GM19035 (cell line): Measurements from ENCODE around the gene PPIH.
A peak's percentile ranks its signal among the peaks of the same experiment; 100 is the strongest.
"Not testable (repeated sequence)": the region's sequence is repeated elsewhere in the genome, so short reads cannot be mapped to it uniquely, and the experiment has no call there.

ENCODE experiments used
- ATAC-seq: cut with Tn5 transposase; IDR thresholded peaks from one replicate; pipeline ENCODE4 v1.9.1; 2021; ENCODE audit not compliant: unreplicated experiment

The PPIH gene

DNA sequence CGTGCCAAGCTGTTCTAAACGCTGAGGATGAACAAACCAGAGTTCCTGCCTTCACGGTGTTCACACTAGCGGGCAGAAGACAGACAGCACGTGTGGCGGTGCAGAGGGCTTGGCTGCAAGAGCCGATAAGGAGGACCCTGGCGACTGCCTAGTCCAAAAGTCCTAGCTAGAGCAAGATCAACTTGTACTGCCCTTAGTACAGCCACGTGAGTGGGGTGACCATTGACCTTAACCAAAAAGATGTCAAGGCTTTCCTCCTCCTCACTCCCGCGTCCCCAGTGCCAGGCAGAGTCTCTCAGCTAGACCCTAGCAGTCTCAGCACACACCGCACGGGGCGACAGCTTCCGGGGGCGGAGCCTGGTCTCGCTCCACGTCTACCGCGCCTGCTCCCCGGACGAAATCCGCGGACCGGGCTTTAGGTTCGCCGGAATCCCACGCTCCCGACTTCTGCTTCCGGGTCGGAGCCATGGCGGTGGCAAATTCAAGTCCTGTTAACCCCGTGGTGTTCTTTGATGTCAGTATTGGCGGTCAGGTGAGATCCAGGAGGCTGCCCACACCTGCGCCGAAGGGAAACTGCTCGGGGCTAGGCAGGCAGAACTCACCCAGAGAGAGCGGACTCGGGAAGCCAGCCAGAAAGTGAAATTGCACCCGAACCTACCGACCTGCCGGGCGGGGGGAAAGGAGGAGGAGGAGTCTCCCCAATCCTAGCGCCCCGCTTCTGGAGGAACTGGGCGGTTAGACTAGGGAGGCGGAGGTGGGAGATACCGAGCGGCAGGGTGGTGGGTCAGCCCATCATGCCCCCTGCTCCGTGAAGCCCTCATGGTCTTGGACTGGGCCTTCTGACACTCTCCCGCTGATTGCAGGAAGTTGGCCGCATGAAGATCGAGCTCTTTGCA lies at the start of gene PPIH:
Gene PPIH (plus strand): TSS at position 443 of the 896 bp plus-strand sequence. CDS start 24 bp downstream, at position 467.
- peak; percentile 98 for ATAC-seq

DNA sequence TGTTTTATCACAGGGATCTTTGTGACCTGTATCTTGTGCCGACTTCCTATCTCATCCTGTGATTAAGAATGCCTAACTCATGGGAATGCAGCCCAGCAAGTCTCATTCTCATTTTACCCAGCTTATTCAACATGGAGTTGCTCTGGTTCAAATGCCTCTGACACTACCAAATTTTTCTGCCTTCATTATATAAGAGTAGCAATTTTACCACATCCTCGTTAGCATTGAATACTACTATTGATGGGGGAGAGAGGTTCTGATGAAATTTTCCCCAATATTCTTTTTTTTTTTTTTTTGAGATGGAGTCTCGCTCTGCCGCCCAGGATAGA lies 44.5 kb upstream of the PPIH start:
- no peak for ATAC-seq

DNA sequence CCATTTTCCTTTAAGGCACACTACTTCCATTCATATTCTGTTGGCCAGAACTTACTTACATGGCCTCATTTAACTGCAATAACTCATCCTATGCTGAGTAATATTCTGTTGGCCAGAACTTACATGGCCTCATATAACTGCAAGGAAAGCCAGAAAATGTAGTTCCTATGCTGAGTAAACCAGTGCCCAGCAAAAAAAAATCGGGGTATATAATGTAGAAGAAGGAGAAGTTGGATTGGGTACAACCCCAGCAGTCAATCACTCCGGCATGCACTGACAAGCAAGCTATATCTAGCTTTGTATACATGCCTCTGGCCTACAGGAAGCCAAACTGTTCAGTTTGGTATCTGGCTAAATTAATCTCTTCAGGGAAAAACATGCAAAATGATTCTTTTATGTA lies 39.4 kb upstream of the PPIH start:
- ATAC-seq = no peak

DNA sequence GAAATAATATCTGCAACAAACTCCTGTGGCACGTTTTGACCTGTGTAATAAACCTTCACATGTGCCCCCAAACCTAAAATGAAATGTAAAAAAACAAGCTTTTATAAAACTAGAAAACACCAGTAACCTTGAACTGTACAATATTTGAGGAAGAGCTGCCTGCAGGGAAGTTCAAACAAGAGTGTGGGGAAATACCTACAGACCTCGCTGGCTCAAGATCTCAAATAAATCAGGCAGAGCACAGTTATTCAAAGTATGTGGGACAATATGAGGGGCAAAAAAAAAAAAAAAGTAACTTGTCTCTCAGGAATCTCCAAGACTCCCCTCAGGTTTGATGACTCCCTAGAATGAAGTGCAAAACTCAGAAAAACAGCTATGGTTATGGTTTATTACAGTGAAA lies 37.9 kb upstream of the PPIH start:
- ATAC-seq = no peak

DNA sequence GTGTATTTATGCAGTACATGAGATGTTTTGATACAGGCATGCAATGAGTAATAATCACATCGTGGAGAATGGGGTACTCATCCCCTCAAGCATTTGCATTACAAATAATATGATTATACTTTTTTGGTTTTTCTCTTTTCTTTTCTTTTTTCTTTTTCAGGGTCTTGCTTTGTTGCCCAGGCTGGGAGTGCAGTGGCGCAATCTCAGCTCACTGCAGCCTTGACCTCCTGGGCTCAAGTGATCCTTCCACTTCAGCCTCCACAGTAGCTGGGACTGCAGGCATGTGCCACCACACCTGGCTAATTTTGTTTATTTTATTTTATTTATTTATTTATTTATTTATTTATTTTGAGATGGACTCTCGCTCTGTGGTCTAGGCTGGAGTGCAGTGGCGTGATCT lies 37.0 kb upstream of the PPIH start:
- ATAC-seq = not testable (repeated sequence)

DNA sequence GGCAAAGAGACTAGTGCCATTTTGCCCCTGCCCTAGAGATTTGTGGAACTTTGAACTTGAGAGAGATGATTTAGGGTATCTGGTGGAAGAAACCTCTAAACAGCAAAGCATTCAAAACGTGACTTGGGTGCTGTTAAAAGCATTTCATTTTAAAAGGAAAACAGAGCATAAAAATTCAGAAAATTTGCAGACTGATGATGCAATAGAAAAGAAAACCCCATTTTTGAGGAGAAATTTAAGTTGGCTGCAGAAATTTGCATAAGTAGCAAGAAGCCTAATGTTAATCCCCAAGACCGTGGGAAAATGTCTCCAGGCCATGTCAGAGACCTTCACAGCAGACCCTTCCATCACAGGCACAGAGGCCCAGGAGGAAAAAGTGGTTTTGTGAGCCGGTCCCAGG lies 31.0 kb upstream of the PPIH start:
- not testable (repeated sequence) for ATAC-seq

DNA sequence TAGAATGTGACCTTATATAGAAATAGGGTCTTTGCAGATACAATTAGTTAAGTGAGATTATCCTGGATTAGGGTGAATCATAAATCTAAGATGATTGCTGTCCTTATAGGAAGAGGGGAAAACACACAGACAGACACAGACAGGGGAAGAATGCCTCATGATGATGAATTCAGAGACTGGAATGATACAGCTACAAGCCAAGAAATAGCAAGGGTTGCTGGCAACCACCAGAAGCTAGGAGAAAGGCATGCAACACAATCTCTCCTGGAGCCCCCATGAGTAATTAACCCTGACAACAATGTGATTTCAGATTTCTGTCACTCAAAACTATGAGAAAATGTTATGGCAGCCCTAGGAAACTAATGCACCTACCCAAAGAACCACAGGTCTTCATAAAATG lies 19.1 kb upstream of the PPIH start:
- no peak for ATAC-seq

DNA sequence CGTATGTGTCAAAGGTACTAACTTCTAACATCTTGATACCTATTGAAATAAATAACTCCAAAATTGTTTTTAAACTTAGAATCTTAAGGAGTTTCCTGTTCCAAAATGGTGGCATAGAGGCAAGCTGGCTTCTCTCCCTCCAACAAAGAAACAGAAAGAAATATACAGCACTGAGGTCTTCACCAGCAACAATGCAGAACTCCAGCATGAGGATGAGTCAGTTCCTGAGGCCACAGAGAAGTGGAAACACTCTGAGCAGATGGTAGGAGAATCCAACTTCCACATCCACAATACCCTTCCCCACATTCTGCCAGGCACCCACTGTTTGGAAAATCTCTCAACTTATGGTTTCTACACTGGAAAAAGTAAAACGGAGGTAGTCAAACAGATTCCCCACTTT lies 12.2 kb upstream of the PPIH start:
- no peak for ATAC-seq

DNA sequence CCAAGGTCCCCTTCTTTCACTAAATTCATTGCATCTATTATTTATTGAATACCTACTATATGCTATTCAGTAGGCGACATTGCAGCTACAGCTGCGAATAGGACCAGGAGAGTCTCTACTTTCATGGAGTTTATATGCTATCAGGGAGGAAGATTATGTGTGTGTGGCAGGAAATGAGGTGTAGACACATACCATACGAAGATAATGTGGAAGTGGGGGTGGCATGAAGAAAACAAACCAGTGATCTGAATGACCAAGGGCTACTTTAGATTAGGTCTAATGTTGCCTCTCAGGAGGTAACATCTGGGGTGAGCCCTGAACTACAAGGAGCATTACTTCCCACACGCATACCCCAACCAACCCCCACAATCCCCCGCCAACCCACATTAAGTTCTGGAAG lies 1.0 kb upstream of the PPIH start:
- no peak for ATAC-seq

DNA sequence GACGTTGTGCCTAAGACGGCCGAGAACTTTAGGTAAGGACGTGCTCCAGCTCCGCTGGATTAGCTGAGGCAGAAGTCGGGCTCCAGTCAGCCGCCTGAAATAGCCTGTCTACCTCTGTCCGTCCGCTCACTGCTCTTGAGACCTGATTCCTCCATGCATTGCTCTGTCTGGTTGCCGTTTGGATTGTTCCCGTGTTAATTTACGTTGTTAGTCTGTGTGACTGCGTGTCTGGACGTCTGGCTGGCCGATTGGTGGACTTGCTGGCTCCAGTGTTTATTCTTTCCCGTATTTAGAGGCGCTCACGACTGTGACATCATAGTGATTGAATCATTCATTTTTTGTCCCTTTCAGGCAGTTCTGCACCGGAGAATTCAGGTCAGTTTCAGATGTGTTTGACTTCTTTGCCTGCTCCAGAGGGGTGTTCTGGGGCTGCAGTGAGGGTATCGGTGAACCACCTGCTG lies 684 bp downstream of the PPIH start:
- no peak for ATAC-seq

DNA sequence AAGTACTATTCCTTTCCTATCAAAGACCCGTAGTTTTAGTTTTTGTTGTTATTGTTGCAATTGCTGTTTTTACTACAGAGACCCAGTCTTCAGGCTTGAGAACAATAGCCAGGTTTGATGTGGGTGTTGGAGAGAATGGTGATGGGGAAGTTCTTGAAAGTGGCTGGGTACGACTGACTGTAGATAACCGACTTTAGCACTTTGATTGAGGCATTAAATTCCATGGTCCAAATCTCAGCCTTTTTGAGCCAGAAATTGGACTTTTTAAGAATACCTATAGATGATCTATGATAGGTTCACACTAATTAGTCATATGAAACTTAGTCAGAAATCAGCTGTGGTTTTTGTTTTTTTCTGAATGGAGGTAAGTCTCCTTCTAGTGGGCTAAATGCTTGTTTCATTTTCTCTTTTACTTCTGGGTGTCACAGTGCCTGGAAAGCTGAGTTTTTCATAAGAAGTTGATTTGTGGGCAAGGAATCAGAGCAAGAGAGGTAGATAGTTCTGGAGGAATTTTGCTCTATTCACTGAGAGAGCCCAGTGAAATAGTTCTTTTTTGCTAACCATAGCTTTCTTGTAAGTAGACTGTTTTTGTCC lies 2.8 kb downstream of the PPIH start:
- no peak for ATAC-seq

DNA sequence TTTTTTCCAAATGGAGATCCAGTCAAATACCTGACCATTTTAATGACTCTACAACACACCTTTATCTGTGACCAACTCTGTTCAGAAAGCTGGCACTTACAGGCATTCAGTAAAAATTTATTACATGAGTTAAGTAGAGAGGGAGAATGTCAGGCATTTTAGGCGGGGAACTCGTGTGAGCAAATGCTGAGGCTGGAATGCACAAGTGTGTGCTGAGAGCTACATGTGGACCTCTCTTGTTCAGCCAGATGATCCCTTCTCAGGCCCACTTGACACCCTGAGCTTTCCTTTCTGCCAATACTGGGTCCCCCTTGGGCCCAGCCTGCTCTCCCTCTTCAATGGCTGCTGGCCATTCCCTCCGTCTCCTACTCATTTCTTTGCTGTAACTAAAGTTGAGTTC lies 11.7 kb downstream of the PPIH start:
- ATAC-seq = no peak

DNA sequence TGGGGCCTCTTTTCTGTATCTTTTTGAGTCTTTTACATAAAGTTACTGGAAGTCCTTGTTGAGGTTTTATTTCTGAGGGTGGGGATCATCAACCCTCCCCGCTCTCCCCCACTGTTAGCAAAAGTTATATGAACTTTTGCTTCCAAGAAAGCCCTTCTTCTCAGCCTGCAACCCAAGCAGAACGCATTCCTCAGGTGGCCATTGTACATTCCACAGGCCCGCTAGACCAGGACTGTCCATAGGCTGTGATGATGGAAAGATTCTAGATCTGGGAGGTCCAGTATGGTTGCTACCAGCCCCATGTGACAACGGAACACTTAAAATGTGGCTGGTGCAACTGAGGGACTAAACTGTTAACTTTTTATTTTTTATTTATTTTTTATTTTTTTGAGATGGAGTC lies 12.2 kb downstream of the PPIH start:
- no peak for ATAC-seq

DNA sequence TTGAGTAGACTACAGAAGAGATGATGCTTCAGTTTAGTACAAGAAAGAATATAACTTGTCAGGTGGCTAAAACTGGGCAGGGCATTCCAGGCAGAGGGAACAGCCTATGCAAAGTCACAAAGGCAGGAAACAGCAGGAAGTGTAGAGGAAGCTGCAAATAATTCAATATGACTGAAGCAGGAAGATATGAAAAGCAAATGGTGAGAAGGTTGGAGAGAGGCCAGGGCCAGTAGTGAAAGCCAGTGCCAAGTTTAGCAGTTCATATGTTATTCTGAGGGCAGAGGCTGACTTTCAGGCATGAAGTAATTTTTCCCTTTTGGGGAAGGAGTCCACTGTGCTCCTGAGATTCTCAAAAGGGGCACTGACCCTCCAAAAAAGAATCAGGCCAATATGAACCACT lies 16.0 kb downstream of the PPIH start:
- no peak for ATAC-seq

DNA sequence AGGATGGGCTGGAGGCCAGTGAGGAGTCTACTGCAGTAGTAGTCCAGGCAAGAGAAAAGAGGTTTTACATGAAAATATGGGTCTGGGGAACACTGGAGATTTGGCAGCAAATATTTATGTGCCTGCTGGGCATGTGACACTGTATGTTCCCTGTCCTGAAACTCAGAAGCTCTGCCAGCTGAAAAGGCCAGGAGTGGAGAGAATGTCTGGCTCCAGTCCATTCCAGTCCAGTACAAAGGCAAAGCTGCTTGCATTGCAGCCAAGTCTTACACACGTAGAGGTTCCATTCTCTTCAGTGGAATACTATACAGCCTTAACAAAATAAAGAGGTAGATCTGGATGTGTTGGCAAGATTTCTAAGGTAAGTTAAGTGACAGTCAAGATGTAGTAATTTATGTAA lies 16.5 kb downstream of the PPIH start:
- ATAC-seq = no peak

DNA sequence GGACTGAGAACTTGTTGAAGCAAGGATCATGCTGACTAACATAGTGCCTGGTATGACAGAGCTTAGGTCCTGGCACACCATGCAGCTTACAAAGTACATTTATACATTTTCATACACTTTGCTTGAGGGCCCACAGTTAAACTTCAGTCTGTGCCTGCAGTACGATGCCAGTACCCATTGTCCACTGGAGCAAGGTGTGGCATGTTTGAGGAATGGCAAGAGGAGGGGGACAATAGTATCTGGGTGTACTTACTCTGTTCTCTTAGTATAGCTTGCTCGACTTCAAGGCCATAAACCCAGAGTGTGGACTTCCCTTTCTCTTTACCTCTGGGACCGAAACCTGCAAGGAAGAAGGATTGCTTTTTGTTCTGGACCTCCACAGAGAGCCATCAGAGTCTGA lies 17.2 kb downstream of the PPIH start:
- ATAC-seq = no peak

DNA sequence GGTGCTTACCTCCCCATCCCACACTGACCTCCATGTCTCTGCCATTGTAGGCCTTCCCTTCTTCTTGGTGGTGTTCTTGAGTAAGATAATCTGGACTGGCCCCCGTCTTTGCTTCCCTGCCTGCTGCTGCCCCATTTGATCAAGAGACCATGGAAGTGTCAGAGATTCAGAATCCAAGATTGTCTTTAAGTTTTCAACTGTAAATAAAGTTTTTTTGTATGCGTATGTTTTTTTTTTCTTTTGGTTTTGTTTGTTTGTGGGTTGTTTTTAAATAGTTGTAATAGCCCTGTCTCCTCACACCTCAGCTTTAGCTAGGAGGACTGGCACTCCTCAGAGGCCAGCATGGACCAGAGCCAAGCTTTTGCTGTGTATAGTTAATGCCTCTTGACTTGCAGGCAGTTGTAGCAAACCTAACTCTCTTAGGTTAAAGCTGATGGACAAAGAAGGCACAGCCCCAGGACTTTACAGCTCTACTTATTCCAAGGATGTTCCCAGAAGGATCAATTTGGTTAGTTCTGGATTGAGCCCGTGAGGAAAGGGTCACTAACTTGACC lies 18.4 kb downstream of the PPIH start:
- ATAC-seq = no peak

DNA sequence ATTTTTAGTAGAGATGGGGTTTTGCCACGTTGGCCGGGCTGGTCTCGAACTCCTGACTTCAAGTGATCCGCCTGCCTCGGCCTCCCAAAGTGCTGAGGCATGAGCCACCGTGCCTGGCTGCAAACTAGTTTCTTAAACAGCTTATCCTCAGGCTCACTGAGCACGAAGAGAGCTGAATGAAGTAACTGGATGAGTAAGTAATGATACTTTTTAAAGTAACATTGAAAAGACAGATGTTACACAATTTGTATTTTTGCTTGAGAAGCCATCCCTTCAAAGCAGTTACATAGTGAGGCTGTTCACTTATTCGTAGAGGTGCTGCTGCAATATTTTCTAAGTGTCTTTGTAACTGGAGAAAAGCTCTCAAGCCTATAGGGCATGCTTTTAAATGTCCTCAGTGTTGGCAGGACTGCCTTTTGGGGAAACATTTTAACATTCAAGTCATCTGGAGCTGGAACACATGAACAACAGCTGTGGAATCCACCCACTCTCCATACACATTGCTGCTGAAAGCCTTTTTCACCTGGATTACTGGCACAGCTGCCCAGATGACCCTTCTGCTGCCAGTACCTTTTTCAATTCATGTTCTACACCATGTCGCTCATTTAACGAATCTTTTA lies 21.3 kb downstream of the PPIH start:
- ATAC-seq = no peak

DNA sequence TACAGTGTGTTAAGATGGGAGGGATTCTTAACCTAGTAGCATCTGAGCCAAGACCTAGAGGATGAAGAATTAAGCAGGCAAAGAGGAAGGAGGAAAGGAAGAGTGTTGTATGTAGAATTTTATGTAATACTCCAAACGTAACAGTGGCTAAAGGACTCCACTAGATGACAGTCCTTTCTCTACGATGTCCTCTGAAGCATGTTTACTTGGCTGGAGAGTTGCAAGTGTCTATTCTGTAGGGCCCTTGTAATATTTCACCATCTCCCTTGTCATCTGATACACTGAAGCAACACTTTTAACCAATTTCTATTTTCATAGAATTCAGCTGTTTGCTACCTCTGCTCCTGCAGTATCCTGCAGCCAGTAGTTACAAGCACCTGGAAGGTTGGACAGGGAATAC lies 21.8 kb downstream of the PPIH start:
- ATAC-seq = no peak

DNA sequence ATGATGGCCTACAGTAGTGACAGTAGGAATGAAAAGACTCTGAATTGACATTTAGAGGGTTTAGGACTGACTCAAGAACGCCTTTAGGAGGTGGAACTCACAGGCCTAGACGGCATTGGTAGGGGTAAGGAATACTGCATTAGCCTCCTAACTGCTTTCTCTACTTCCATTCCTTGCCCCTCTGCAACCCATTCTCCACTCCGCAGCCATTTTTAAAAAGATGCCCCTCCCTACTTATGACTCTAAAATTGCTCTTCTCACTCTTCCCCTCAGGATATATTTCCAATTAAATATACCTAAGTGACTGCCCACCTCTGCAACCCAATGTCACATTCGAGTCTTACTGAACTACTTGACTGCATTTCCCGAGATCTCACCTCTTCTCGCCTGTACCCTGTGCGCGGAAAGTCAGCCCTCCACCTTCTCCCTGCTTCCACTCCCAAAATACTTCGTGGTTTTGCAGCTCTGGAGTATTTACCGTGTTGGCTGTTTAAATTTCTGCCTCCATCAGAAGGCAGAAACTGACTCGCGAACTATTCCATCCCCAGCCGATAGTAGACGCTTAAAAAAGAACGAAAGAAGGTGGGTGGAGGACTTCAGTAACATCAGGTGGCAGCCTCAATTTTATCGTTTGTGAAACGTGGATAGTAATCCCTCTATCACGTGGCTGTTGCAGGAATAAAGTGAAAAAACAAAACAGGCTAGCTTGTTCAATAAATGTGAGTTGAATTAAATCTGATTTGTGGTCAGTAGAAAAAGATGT lies 22.9 kb downstream of the PPIH start:
- no peak for ATAC-seq
